ENCODE results near the gene SNN. TPM values are rescaled to one million over a fixed set of nuclear protein-coding genes. Genes with fewer than 3 reads are reported as not detected.

SNN gene
- total RNA-seq, 1 experiment from 2014 or later = 15.6 TPM

GRCh38 chr16:11620243-11621003 is 47.8 kb upstream of the SNN start:
- Histone ChIP-seq H3K9me3 (ENCODE audit: control insufficient read depth, insufficient read depth, low read depth, low read length) (no peaks in the 10 kb centered on the region), H3K36me3 (ENCODE audit: control insufficient read depth, insufficient read depth, low read length) (no peaks in the 10 kb centered on the region), H3K27me3 (ENCODE audit: control insufficient read depth, insufficient read depth, low read length) (no peaks in the 10 kb centered on the region), H3K4me1 (ENCODE audit: control insufficient read depth, insufficient read depth, low read length) (no peaks in the 10 kb centered on the region), H3K27ac (ENCODE audit: low read length) (no peak overlapping the region), H3K4me3 (ENCODE audit: low read depth in 2 of 2, low read length in 2 of 2) (no peak overlapping the region)
- no TSS peak for BruUV-seq (replicated peaks)
- TF ChIP-seq POLR2AphosphoS5 (IDR thresholded peaks at IDR 0.05; ENCODE audit: low read depth, low read length) (no peak), CTCF (IDR thresholded peaks at IDR 0.05) (no peak), REST (IDR thresholded peaks at IDR 0.05; ENCODE audit: insufficient read depth in 1 of 2, low read depth in 2 of 2, low read length in 1 of 2) (no peak), TCF7L2 (IDR thresholded peaks at IDR 0.05; ENCODE audit: low read depth, low read length) (no peak), SIN3A (IDR thresholded peaks at IDR 0.05; ENCODE audit: borderline replicate concordance, insufficient read depth, low read depth, low read length) (no peak)
- in situ Hi-C loops (cut with HindIII; ENCODE audit: low pct_unique_long_range_greater_than_20kb, low sequenced_read_pairs) = no loop called here
- DNase-seq (ENCODE audit: low read depth, low spot score) (no peak), ATAC-seq (no peak)
- ChIA-PET POLR2A (no interaction called here), CTCF (no interaction called here)
- intact Hi-C loops (cut with micrococcal nuclease; ENCODE audit: unreplicated experiment) = no loop called here

- no TSS peak for BruUV-seq (replicated peaks)
- ChIA-PET CTCF (interaction anchor here (0.6 kb wide), 1 partner anchor 9 kb away, joined by 8 read pairs; no protein-coding TSS in a partner anchor), POLR2A (no interaction called here)
- H3K27ac ChIP-seq (ENCODE audit: low read length) = no peak overlapping the region
- ATAC-seq = peak; percentile 41; the same call in 1 of the 2 replicates
- DNase-seq (ENCODE audit: low read depth, low spot score) = no peak
- H3K4me3 ChIP-seq (ENCODE audit: low read depth in 2 of 2, low read length in 2 of 2) = peak overlapping the region; percentile 11 to 41
- H3K27me3 ChIP-seq (ENCODE audit: control insufficient read depth, insufficient read depth, low read length) = no peaks in the 10 kb centered on the region
- H3K36me3 ChIP-seq (ENCODE audit: control insufficient read depth, insufficient read depth, low read length) = no peaks in the 10 kb centered on the region
- TF ChIP-seq CTCF (IDR thresholded peaks at IDR 0.05) = no peak
- no peak for TF ChIP-seq POLR2AphosphoS5 (IDR thresholded peaks at IDR 0.05; ENCODE audit: low read depth, low read length)
- no peak for TF ChIP-seq REST (IDR thresholded peaks at IDR 0.05; ENCODE audit: insufficient read depth in 1 of 2, low read depth in 2 of 2, low read length in 1 of 2)
- no peak for TF ChIP-seq TCF7L2 (IDR thresholded peaks at IDR 0.05; ENCODE audit: low read depth, low read length)
- TF ChIP-seq SIN3A (IDR thresholded peaks at IDR 0.05; ENCODE audit: borderline replicate concordance, insufficient read depth, low read depth, low read length) = no peak
- intact Hi-C loops (cut with micrococcal nuclease; ENCODE audit: unreplicated experiment) (no loop called here), in situ Hi-C loops (cut with HindIII; ENCODE audit: low pct_unique_long_range_greater_than_20kb, low sequenced_read_pairs) (no loop called here)
- H3K9me3 ChIP-seq (ENCODE audit: control insufficient read depth, insufficient read depth, low read depth, low read length) = no peaks in the 10 kb centered on the region
- no peaks in the 10 kb centered on the region for H3K4me1 ChIP-seq (ENCODE audit: control insufficient read depth, insufficient read depth, low read length)
Observed at GRCh38 chr16:11621539-11621919, 46.7 kb upstream of the SNN start.
